Nephron (organoid): Measurements from ENCODE around the gene SH3RF3.
A peak's percentile ranks its signal among the peaks of the same experiment; 100 is the strongest.

Source experiments
- H3K27ac Mint-ChIP-seq, 3 experiments: 2 replicates each; pipeline ENCODE4 v1.8.0; 2020; ENCODE audit warnings: mixed read lengths in 3 of 3, mild to moderate bottlenecking in 2 of 3, moderate library complexity in 1 of 3
- H3K27me3 Mint-ChIP-seq: 2 replicates; pipeline ENCODE4 v1.8.0; 2021; ENCODE audit warnings: low read depth, mild to moderate bottlenecking, moderate library complexity, mixed read lengths
- H3K36me3 Mint-ChIP-seq: 2 replicates; pipeline ENCODE4 v1.8.0; 2020; ENCODE audit warnings: low read depth, mixed read lengths
- H3K4me1 Mint-ChIP-seq: 2 replicates; pipeline ENCODE4 v1.8.0; 2020; ENCODE audit warnings: mixed read lengths
- H3K4me3 Mint-ChIP-seq, 3 experiments: 2 replicates each; pipeline ENCODE4 v1.8.0; 2020; ENCODE audit warnings: mild to moderate bottlenecking in 3 of 3, mixed read lengths in 3 of 3, moderate library complexity in 2 of 3
- H3K9me3 Mint-ChIP-seq: 2 replicates; pipeline ENCODE4 v1.8.0; 2020; ENCODE audit warnings: mixed read lengths
- CTCF ChIP-seq, 3 experiments: fragments of 200-600 bp; sonication (generic); IDR thresholded peaks; one replicate each; pipeline ENCODE4 v1.5.0; 2021; ENCODE audit warnings: antibody characterized with exemption in 3 of 3; ENCODE audit not compliant: unreplicated experiment in 3 of 3

SH3RF3 gene

GRCh38 chr2:109145286-109145685 lies 16.3 kb downstream of the SH3RF3 start:
- Mint-ChIP-seq H3K36me3 (no peaks in the 10 kb centered on the region), H3K4me3 (no peak overlapping the region), H3K27me3 (peaks cover 6% of the 10 kb centered on the region), H3K27ac (no peak overlapping the region), H3K4me1 (peaks cover 32% of the 10 kb centered on the region), H3K9me3 (no peaks in the 10 kb centered on the region)
- TF ChIP-seq CTCF (IDR thresholded peaks at IDR 0.05; ENCODE audit: unreplicated experiment in 3 of 3), result no peak

- Mint-ChIP-seq H3K27me3 (no peaks in the 10 kb centered on the region), H3K27ac (no peak overlapping the region), H3K4me1 (peaks cover 32% of the 10 kb centered on the region), H3K36me3 (no peaks in the 10 kb centered on the region), H3K4me3 (no peak overlapping the region), H3K9me3 (no peaks in the 10 kb centered on the region)
- no peak for TF ChIP-seq CTCF (IDR thresholded peaks at IDR 0.05; ENCODE audit: unreplicated experiment in 3 of 3)
Measured at GRCh38 chr2:109147405-109147804, 18.4 kb downstream of the SH3RF3 start.

GRCh38 chr2:109148117-109148746 lies 19.2 kb downstream of the SH3RF3 start:
- TF ChIP-seq CTCF (IDR thresholded peaks at IDR 0.05; ENCODE audit: unreplicated experiment in 3 of 3), result no peak
- Mint-ChIP-seq H3K9me3 (no peaks in the 10 kb centered on the region), H3K36me3 (no peaks in the 10 kb centered on the region), H3K4me3 (no peak overlapping the region), H3K4me1 (peaks cover 32% of the 10 kb centered on the region), H3K27me3 (no peaks in the 10 kb centered on the region), H3K27ac (peak overlapping the region in 2 of 3 experiments; percentile 2 to 39)

- Mint-ChIP-seq H3K4me1 (peaks cover 32% of the 10 kb centered on the region), H3K4me3 (no peak overlapping the region), H3K27ac (peak overlapping the region in 1 of 3 experiments; percentile 39), H3K9me3 (no peaks in the 10 kb centered on the region), H3K36me3 (no peaks in the 10 kb centered on the region), H3K27me3 (no peaks in the 10 kb centered on the region)
- TF ChIP-seq CTCF (IDR thresholded peaks at IDR 0.05; ENCODE audit: unreplicated experiment in 3 of 3), result no peak
Measured at GRCh38 chr2:109148991-109149645, 20.1 kb downstream of the SH3RF3 start.

GRCh38 chr2:109150559-109150958 lies 21.6 kb downstream of the SH3RF3 start:
- Mint-ChIP-seq H3K36me3 (no peaks in the 10 kb centered on the region), H3K4me3 (no peak overlapping the region), H3K27me3 (no peaks in the 10 kb centered on the region), H3K27ac (no peak overlapping the region), H3K9me3 (no peaks in the 10 kb centered on the region), H3K4me1 (peaks cover 33% of the 10 kb centered on the region)
- TF ChIP-seq CTCF (IDR thresholded peaks at IDR 0.05; ENCODE audit: unreplicated experiment in 3 of 3), result no peak

- Mint-ChIP-seq H3K4me3 (no peak overlapping the region), H3K36me3 (no peaks in the 10 kb centered on the region)
Measured at GRCh38 chr2:109151519-109151918, 22.5 kb downstream of the SH3RF3 start.

More at GRCh38 chr2:109151519-109151918, 22.5 kb downstream of the SH3RF3 start:
- Mint-ChIP-seq H3K27ac (no peak overlapping the region), H3K4me1 (peaks cover 42% of the 10 kb centered on the region), H3K9me3 (no peaks in the 10 kb centered on the region), H3K27me3 (no peaks in the 10 kb centered on the region)
- TF ChIP-seq CTCF (IDR thresholded peaks at IDR 0.05; ENCODE audit: unreplicated experiment in 3 of 3), result no peak
